IPS DF 6.9 (cell line): ENCODE measurements around the gene DOCK2.
"Not testable (repeated sequence)": the region's sequence is repeated elsewhere in the genome, so short reads cannot be mapped to it uniquely, and the experiment has no call there.

ENCODE experiments used
- DNase-seq: peaks from one replicate; pipeline ENCODE4 v3.0.0-alpha.2; 2013; ENCODE audit warnings: low read depth, low spot score
- H3K27ac ChIP-seq: one replicate; pipeline ENCODE4 v1.5.1; 2013; ENCODE audit warnings: low read length, control low read depth
- H3K27me3 ChIP-seq: 2 replicates; pipeline ENCODE4 v1.6.1; 2013; ENCODE audit warnings: mild to moderate bottlenecking, low read length; ENCODE audit not compliant: control insufficient read depth, insufficient read depth
- H3K36me3 ChIP-seq: 2 replicates; pipeline ENCODE4 v1.6.1; 2013; ENCODE audit warnings: low read length; ENCODE audit not compliant: control insufficient read depth, insufficient read depth
- H3K4me1 ChIP-seq: 2 replicates; pipeline ENCODE4 v1.6.1; 2013; ENCODE audit warnings: low read length; ENCODE audit not compliant: control insufficient read depth, insufficient read depth
- H3K4me3 ChIP-seq: 2 replicates; pipeline ENCODE4 v1.5.1; 2013; ENCODE audit warnings: mild to moderate bottlenecking, low read length
- H3K9me3 ChIP-seq: 2 replicates; pipeline ENCODE4 v1.6.1; 2013; ENCODE audit warnings: low read length, inconsistent platforms; ENCODE audit not compliant: control insufficient read depth, insufficient read depth
- WGBS: extraction: QIAGEN DNeasy Blood & Tissue Kit; methylation state at CpG from one replicate; pipeline ENCODE4 v1.1.7; 2013; ENCODE audit warnings: mixed read lengths, missing lambda C conversion rate; ENCODE audit not compliant: insufficient read length, insufficient coverage; 5-methylcytosine and 5-hydroxymethylcytosine counted together

The DOCK2 gene

DNA sequence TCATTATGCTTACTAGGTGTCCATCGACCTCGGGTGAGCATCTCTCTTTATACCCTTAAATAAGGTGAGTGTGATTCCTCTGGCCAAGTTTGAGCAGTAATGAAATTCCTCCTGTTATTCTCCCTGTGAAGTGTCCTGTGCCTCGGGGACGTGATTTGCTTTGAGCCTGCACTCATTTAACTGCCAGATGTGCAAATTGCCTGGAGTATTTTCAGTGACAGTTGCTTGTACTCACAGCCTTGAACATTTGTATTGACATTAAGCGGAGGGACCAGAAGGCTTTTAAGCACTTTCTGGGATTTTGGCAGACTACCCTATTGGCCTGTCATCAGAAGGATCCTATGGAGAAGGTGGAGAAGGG lies 126.9 kb downstream of the DOCK2 start:
- H3K4me3 ChIP-seq: no peak overlapping the region
- DNase-seq: no peak
- H3K27me3 ChIP-seq: no peaks in the 10 kb centered on the region
- WGBS: no CpG with 5 or more reads among the region's 5 CpGs
- H3K9me3 ChIP-seq: no peaks in the 10 kb centered on the region
- no peaks in the 10 kb centered on the region for H3K36me3 ChIP-seq
- H3K4me1 ChIP-seq: peaks cover 4% of the 10 kb centered on the region
- no peak overlapping the region for H3K27ac ChIP-seq

GRCh38 chr5:169765176-169765996 lies 128.3 kb downstream of the DOCK2 start:
- no CpG with 5 or more reads among the region's 3 CpGs for WGBS
- no peaks in the 10 kb centered on the region for H3K36me3 ChIP-seq
- H3K27me3 ChIP-seq: no peaks in the 10 kb centered on the region
- no peaks in the 10 kb centered on the region for H3K9me3 ChIP-seq
- no peak for DNase-seq
- no peak overlapping the region for H3K27ac ChIP-seq
- H3K4me1 ChIP-seq: peaks cover 4% of the 10 kb centered on the region
- H3K4me3 ChIP-seq: no peak overlapping the region

DNA sequence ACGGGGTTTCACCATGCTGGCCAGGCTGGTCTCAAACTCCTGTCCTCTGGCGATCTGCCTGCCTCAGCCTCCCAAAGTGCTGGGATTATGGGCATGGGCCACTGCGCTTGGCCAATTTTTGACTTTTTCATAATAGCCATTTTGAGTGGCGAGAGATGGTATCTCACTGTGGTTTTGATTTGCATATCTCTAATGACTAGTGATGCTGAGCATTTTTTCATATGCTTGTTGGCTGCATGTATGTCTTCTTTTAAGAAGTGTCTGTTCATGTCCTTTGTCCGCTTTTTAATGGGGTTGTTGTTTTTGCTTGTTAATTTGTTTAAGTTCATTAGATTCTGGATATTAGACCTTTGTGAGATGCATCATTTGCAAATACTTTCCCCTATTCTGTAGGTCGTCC lies 129.9 kb downstream of the DOCK2 start:
- no CpG with 5 or more reads among the region's 6 CpGs for WGBS
- not testable (repeated sequence) for H3K27ac ChIP-seq, H3K27me3 ChIP-seq, H3K4me3 ChIP-seq, H3K36me3 ChIP-seq, H3K4me1 ChIP-seq, DNase-seq, H3K9me3 ChIP-seq

DNA sequence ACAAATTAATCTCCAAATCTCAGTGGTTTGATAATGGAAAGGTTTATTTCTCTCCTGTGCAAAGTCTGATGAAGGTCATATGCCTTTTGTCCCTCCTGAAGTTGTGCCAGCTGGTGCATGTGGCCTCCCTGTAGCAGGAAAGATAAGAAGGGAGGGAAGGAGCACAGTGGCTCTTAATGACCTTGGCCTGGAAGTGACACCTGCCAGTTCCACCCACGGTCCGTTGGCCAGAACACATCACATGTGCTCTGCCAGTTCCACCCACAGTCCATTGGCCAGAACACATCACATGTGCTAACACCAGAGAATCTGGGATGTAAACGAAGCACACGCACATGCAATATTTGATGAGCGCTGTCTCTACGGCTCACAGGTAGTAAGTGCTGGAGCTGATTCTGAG lies 130.9 kb downstream of the DOCK2 start:
- H3K27ac ChIP-seq: no peak overlapping the region
- peaks cover 4% of the 10 kb centered on the region for H3K4me1 ChIP-seq
- no peaks in the 10 kb centered on the region for H3K27me3 ChIP-seq
- no CpG with 5 or more reads among the region's 6 CpGs for WGBS
- H3K9me3 ChIP-seq: no peaks in the 10 kb centered on the region
- H3K36me3 ChIP-seq: no peaks in the 10 kb centered on the region
- no peak overlapping the region for H3K4me3 ChIP-seq
- no peak for DNase-seq

DNA sequence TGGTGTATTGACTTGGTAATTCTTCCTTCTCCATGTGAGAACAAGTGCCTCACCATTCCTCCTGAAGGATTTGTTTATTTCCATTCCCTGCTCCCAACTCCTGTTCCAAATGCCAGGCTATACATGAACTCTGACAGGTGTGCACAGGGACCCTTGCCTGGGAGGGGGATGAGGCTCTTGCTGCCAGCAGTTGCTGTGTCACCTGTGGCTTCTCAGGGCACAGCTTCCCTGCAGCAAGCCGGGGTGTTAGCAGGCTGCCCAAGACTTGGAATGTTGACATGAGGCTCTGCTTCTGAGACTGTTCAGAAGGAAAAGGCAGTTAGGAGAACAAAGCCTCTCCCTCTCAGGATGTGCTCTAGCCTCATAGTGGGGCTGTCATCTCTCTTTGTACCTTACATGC lies 131.3 kb downstream of the DOCK2 start:
- H3K4me1 ChIP-seq: peaks cover 4% of the 10 kb centered on the region
- no peak for DNase-seq
- H3K9me3 ChIP-seq: no peaks in the 10 kb centered on the region
- no peak overlapping the region for H3K4me3 ChIP-seq
- H3K27me3 ChIP-seq: no peaks in the 10 kb centered on the region
- no peak overlapping the region for H3K27ac ChIP-seq
- H3K36me3 ChIP-seq: no peaks in the 10 kb centered on the region
- no CpG with 5 or more reads among the region's 1 CpG for WGBS

GRCh38 chr5:169770109-169770508 lies 133.0 kb downstream of the DOCK2 start:
- no peak for DNase-seq
- no peaks in the 10 kb centered on the region for H3K27me3 ChIP-seq
- H3K27ac ChIP-seq: no peak overlapping the region
- H3K4me3 ChIP-seq: no peak overlapping the region
- H3K9me3 ChIP-seq: no peaks in the 10 kb centered on the region
- H3K4me1 ChIP-seq: peaks cover 4% of the 10 kb centered on the region
- no peaks in the 10 kb centered on the region for H3K36me3 ChIP-seq
- WGBS: no CpG with 5 or more reads among the region's 1 CpG

GRCh38 chr5:169772256-169772655 lies 135.2 kb downstream of the DOCK2 start:
- WGBS: no CpG with 5 or more reads among the region's 2 CpGs
- no peaks in the 10 kb centered on the region for H3K36me3 ChIP-seq

GRCh38 chr5:169772688-169773087 lies 135.6 kb downstream of the DOCK2 start:
- Histone ChIP-seq H3K27me3 (no peaks in the 10 kb centered on the region), H3K36me3 (no peaks in the 10 kb centered on the region), H3K4me1 (peaks cover 4% of the 10 kb centered on the region), H3K9me3 (no peaks in the 10 kb centered on the region), H3K27ac (no peak overlapping the region), H3K4me3 (no peak overlapping the region)
- WGBS: no CpG with 5 or more reads among the region's 6 CpGs
- no peak for DNase-seq

More at GRCh38 chr5:169772256-169772655, 135.2 kb downstream of the DOCK2 start:
- H3K27me3 ChIP-seq: no peaks in the 10 kb centered on the region
- H3K4me3 ChIP-seq: no peak overlapping the region
- no peak for DNase-seq
- no peaks in the 10 kb centered on the region for H3K9me3 ChIP-seq
- H3K4me1 ChIP-seq: peaks cover 4% of the 10 kb centered on the region
- no peak overlapping the region for H3K27ac ChIP-seq

GRCh38 chr5:169777159-169777558 lies 140.1 kb downstream of the DOCK2 start:
- Histone ChIP-seq H3K9me3 (no peaks in the 10 kb centered on the region), H3K4me1 (no peaks in the 10 kb centered on the region), H3K4me3 (no peak overlapping the region), H3K27ac (no peak overlapping the region), H3K27me3 (no peaks in the 10 kb centered on the region), H3K36me3 (no peaks in the 10 kb centered on the region)
- WGBS: no CpG with 5 or more reads among the region's 6 CpGs
- no peak for DNase-seq

- DNase-seq: no peak
- Histone ChIP-seq H3K4me1 (no peaks in the 10 kb centered on the region), H3K27ac (no peak overlapping the region), H3K4me3 (no peak overlapping the region), H3K36me3 (no peaks in the 10 kb centered on the region), H3K9me3 (no peaks in the 10 kb centered on the region), H3K27me3 (no peaks in the 10 kb centered on the region)
- no CpG with 5 or more reads among the region's 7 CpGs for WGBS
These were observed 141.8 kb downstream of the DOCK2 start for GRCh38 chr5:169778622-169779596.
